ENCODE results near the gene TRPM3. TPM values are rescaled to one million over a fixed set of nuclear protein-coding genes. Genes with fewer than 3 reads are reported as not detected.
"Not testable (repeated sequence)": the region's sequence is repeated elsewhere in the genome, so short reads cannot be mapped to it uniquely, and the experiment has no call there.

Gene TRPM3
- total RNA-seq, 2 experiments from 2014 or later, result not detected

- H3K36me3 ChIP-seq (ENCODE audit: insufficient read depth, low read length); H3K27me3 Mint-ChIP-seq; H3K4me1 ChIP-seq (ENCODE audit: insufficient read depth, low read length); H3K9me3 ChIP-seq (ENCODE audit: control insufficient read depth in 1 of 2, insufficient read depth in 1 of 2, low read length in 2 of 2); POLR2A ChIA-PET; H3K36me3 Mint-ChIP-seq (ENCODE audit: low read depth); H3K27ac ChIP-seq (ENCODE audit: low read depth in 1 of 2, low read length in 2 of 2); intact Hi-C loops (cut with DNase I, micrococcal nuclease); H3K27ac Mint-ChIP-seq; CTCF ChIA-PET; H3K4me3 Mint-ChIP-seq; H3K9me3 Mint-ChIP-seq; H3K27me3 ChIP-seq (ENCODE audit: control insufficient read depth in 1 of 2, insufficient read depth in 2 of 2, low read length in 2 of 2); ATAC-seq (ENCODE audit: poor library complexity); H3K4me1 Mint-ChIP-seq (ENCODE audit: low read depth); H3K4me3 ChIP-seq (ENCODE audit: low read length); DNase-seq: not testable (repeated sequence)
These were observed 414.6 kb downstream of the TRPM3 start for GRCh38 chr9:70706797-70707196.

GRCh38 chr9:70701163-70701562 is 420.3 kb downstream of the TRPM3 start:
- no peak for DNase-seq
- POLR2A ChIA-PET, result no interaction called here
- H3K9me3 ChIP-seq (ENCODE audit: control insufficient read depth in 1 of 2, insufficient read depth in 1 of 2, low read length in 2 of 2), result no peaks in the 10 kb centered on the region
- Mint-ChIP-seq H3K27ac (no peak overlapping the region), H3K9me3 (no peaks in the 10 kb centered on the region), H3K27me3 (no peaks in the 10 kb centered on the region), H3K4me3 (no peak overlapping the region), H3K36me3 (ENCODE audit: low read depth) (no peaks in the 10 kb centered on the region), H3K4me1 (ENCODE audit: low read depth) (no peaks in the 10 kb centered on the region)
- no peaks in the 10 kb centered on the region for H3K4me1 ChIP-seq (ENCODE audit: insufficient read depth, low read length)
- intact Hi-C loops (cut with DNase I, micrococcal nuclease), result no loop called here
- no peak for ATAC-seq (ENCODE audit: poor library complexity)
- no peak overlapping the region for H3K4me3 ChIP-seq (ENCODE audit: low read length)
- H3K27me3 ChIP-seq (ENCODE audit: control insufficient read depth in 1 of 2, insufficient read depth in 2 of 2, low read length in 2 of 2), result no peaks in the 10 kb centered on the region
- no peaks in the 10 kb centered on the region for H3K36me3 ChIP-seq (ENCODE audit: insufficient read depth, low read length)
- CTCF ChIA-PET, result no interaction called here
- TF ChIP-seq CTCF (IDR thresholded peaks at IDR 0.05), result no peak
- H3K27ac ChIP-seq (ENCODE audit: low read depth in 1 of 2, low read length in 2 of 2), result no peak overlapping the region

- no peak for TF ChIP-seq CTCF (IDR thresholded peaks at IDR 0.05)
- no peak overlapping the region for H3K27ac Mint-ChIP-seq
- Histone ChIP-seq H3K36me3 (ENCODE audit: insufficient read depth, low read length) (no peaks in the 10 kb centered on the region), H3K4me3 (ENCODE audit: low read length) (no peak overlapping the region), H3K27me3 (ENCODE audit: control insufficient read depth in 1 of 2, insufficient read depth in 2 of 2, low read length in 2 of 2) (peaks cover 0 to 6% of the 10 kb centered on the region in 2 experiments), H3K27ac (ENCODE audit: low read depth in 1 of 2, low read length in 2 of 2) (no peak overlapping the region), H3K9me3 (ENCODE audit: control insufficient read depth in 1 of 2, insufficient read depth in 1 of 2, low read length in 2 of 2) (no peaks in the 10 kb centered on the region), H3K4me1 (ENCODE audit: insufficient read depth, low read length) (no peaks in the 10 kb centered on the region)
- DNase-seq (no peak), ATAC-seq (ENCODE audit: poor library complexity) (no peak)
- POLR2A ChIA-PET, result no interaction called here
- peaks cover 11% of the 10 kb centered on the region for H3K27me3 Mint-ChIP-seq
- CTCF ChIA-PET, result no interaction called here
- H3K9me3 Mint-ChIP-seq, result peaks cover 2% of the 10 kb centered on the region
- no peak overlapping the region for H3K4me3 Mint-ChIP-seq
- no peaks in the 10 kb centered on the region for H3K4me1 Mint-ChIP-seq (ENCODE audit: low read depth)
- intact Hi-C loops (cut with DNase I, micrococcal nuclease), result no loop called here
- H3K36me3 Mint-ChIP-seq (ENCODE audit: low read depth), result no peaks in the 10 kb centered on the region
These were observed 424.6 kb downstream of the TRPM3 start for GRCh38 chr9:70696694-70697335.

GRCh38 chr9:70694758-70695157 is 426.7 kb downstream of the TRPM3 start:
- DNase-seq (no peak), ATAC-seq (ENCODE audit: poor library complexity) (no peak)
- H3K4me1 Mint-ChIP-seq (ENCODE audit: low read depth), result no peaks in the 10 kb centered on the region
- H3K9me3 Mint-ChIP-seq, result peaks cover 2% of the 10 kb centered on the region
- Histone ChIP-seq H3K27ac (ENCODE audit: low read depth in 1 of 2, low read length in 2 of 2) (no peak overlapping the region), H3K27me3 (ENCODE audit: control insufficient read depth in 1 of 2, insufficient read depth in 2 of 2, low read length in 2 of 2) (peaks cover 0 to 7% of the 10 kb centered on the region in 2 experiments), H3K4me1 (ENCODE audit: insufficient read depth, low read length) (no peaks in the 10 kb centered on the region), H3K4me3 (ENCODE audit: low read length) (no peak overlapping the region), H3K36me3 (ENCODE audit: insufficient read depth, low read length) (no peaks in the 10 kb centered on the region), H3K9me3 (ENCODE audit: control insufficient read depth in 1 of 2, insufficient read depth in 1 of 2, low read length in 2 of 2) (no peaks in the 10 kb centered on the region)
- H3K36me3 Mint-ChIP-seq (ENCODE audit: low read depth), result no peaks in the 10 kb centered on the region
- no peak overlapping the region for H3K4me3 Mint-ChIP-seq
- no peak overlapping the region for H3K27ac Mint-ChIP-seq
- TF ChIP-seq CTCF (IDR thresholded peaks at IDR 0.05), result no peak
- POLR2A ChIA-PET, result no interaction called here
- CTCF ChIA-PET, result no interaction called here
- intact Hi-C loops (cut with DNase I, micrococcal nuclease), result no loop called here
- H3K27me3 Mint-ChIP-seq, result peaks cover 15% of the 10 kb centered on the region

All from CD4-positive, alpha-beta T cell (primary cell).